ENCODE data around the gene AUTS2.

Gene AUTS2

DNA sequence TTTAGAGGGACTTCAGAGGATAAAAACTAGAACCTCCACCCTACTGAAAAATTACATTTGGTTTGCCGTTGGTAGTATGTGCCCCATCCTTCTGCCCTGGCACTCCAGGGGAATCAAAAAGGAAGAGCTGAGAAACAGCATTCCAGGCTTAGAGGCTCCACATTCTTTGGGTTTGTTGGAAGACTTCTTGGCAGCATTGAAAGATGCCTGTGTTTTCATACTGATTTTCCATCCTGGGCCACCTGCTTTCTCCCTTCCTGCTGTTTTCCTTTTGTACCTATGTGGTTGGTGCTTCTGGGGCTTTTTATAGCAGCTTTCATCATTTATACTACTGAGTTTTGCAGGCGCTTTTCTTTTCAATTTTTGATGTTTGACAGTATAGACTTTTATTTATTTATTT lies 61.7 kb downstream of the AUTS2 start:
- no peak for DNase-seq

DNA sequence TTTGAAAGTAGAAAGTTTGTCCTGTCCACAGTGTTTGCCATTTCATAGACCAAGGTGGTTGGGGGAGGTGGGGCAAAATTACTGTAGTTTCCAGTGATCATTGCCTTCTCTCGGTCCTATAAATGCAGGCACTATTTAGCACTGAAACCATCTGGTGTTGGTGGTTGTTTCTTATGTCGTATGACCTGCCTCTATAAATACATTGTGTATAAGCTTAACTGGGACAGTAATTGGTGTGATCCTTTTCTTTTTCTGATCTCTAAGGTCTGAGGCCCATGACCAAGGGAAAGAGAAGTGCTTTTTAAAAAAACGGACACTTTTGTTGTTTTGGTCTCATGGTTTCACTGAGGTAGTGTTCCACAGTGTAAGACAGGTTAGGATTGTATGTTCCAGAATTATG lies 63.1 kb downstream of the AUTS2 start:
- DNase-seq: no peak

DNA sequence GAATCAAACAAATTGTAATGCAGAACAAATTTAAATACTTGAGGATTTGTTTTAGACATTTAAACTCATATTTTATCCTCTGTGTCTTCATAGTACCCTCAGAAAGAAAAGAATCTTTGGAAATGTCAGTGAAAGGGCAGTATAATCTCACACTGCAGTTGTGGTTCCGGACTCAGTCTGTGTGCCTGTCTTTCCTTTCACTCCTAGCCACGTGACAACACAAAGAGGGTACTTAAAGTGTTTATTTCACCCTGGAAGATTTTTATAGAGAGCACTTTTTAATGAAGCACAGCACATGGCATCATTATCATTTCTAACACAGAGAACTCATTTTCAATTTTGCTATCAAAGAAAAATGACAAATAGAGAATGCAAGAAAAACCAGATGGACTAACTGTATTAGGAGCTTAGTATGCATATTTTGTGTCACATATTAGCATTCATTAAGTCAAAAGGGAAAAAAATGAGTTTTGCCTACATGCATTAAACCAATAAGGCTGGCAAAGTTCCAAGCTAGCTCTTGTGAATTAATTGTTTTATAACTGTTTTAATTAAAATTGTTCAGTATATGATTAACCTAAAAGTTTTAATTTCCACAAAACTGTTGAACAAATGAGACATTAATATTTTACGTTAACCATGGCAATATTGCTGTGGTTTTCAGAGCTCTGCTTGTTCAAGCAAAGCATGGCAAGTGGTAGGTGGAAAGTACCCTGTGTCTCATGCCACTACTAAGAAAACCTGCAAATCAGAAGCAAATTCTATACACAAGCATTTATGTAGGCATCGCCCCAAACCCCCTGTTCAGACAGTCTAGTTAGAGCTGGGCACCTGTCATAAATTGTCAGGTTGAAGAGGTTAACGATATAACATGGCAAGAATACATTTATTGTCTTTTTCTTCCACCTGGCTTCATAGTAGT lies 65.9 kb downstream of the AUTS2 start:
- DNase-seq: no peak

DNA sequence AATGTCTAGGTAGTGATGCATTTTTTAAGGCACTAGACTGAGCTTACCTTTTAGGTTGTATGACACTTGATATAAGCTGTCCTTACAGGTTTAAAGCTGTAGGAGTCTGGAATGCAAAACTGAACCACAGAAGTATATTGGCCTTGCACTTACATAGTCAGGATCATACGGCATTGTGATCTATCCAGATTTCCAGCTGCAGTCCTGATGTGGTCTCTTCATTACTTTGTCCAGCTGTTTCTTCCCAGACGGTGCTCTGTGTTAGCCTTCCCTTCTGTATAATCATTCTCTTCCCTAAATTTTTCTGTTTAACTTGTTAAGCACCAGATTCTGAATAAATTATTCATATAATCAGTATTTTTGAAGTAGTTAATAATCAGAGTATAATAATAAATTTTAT lies 67.1 kb downstream of the AUTS2 start:
- DNase-seq: no peak

DNA sequence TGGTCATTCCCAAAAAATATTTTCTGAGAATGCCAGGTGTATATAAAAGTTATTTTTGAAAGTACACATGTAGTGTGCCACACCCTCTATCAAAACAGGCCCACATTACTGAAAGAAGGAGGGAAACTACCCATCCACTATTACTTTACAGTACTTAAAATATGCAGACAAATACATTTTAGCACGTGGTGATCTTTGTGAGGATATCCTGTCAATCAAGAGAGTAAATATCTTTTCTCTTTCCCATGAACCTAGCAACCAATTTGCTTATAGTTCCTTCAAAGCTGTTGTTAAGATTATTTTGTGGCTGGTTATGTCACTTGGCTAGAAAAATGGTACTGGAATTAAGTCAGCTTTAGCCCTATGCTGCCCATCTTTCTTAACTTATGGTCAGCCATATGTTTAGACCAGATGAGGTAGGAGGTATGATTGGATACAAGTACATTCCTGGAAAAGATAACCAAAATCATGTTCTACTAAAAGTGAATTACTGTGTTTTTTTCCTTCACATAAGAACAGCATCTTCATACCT lies 70.1 kb downstream of the AUTS2 start:
- DNase-seq: no peak

DNA sequence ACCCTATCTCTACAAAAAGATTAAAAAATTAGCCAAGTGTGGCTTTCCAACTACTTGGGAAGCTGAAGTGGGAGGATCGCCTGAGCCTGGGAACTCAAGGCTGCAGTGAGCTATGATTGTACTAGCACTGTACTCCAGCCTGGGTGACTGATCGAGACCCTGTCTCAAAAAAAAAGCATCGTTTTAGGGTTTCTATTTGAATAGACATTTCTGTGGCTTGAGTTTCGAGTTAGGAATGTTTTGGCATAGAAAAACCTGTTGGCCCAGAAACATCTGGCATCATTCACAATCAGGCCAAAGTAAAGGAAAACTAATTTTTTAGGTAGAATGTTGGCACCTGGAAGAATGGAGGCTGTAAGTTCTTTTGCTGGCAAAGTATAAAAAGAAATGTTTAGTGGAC lies 72.4 kb downstream of the AUTS2 start:
- DNase-seq: no peak

DNA sequence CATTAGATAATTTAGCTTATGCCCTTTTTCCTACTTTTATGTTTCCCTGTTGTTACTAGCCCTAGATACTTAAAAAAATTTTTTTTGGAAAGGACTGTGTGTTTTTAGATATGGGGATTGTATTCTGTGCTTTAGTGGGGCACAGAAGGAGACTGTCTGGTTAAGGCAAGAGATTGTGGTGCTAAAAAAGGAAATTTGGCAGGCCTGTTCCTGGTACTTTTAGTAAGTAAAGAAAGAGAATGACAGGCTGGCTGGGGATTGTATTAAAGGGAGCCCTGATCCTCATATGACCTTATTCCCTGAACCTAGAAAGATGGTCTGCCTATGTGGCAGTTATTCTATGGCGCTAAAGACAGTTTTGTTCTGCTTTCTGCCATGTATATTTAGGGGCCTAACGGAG lies 74.8 kb downstream of the AUTS2 start:
- DNase-seq: no peak

DNA sequence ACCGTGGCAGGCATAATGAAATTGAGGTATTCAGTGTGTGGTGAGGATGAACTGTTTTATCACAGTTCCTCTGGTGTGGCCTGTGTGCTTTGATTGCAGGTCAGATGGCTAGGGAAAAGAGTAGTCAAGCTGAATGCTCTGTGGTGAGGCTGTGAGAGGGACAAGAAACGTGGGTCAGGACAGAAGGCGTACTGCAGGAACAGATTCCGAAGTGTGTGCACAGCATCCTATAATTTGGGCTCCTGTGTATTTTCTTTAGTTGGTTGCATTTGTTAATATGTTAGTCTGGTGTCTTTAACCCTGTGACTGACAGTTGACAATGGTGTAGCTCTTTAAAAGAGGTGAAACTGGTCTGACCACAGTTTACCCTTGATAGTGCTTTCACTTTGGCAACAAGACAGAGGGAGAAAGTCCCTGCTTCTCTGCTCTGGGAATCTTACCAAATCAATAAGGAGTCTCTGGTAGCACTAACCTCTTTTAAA lies 76.5 kb downstream of the AUTS2 start:
- no peak for DNase-seq

DNA sequence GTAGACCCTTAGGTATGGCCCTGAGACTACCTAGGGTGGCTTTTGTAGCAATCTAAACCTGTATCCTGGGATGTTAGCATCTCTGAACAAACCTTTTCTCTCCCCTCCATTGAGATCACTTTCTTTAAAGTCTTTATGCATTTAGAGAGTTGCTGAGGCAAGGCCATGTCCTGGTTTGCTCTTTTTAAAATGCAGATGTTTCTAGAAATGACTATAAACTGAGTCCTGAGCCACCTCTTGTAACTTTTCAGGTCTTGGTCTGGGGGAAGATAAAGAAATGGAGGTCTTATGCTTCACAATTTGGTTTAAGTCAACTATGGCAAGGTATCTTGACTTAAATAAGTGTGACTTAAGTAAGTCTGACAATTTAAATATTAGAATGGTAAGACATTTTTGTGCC lies 78.0 kb downstream of the AUTS2 start:
- no peak for DNase-seq

DNA sequence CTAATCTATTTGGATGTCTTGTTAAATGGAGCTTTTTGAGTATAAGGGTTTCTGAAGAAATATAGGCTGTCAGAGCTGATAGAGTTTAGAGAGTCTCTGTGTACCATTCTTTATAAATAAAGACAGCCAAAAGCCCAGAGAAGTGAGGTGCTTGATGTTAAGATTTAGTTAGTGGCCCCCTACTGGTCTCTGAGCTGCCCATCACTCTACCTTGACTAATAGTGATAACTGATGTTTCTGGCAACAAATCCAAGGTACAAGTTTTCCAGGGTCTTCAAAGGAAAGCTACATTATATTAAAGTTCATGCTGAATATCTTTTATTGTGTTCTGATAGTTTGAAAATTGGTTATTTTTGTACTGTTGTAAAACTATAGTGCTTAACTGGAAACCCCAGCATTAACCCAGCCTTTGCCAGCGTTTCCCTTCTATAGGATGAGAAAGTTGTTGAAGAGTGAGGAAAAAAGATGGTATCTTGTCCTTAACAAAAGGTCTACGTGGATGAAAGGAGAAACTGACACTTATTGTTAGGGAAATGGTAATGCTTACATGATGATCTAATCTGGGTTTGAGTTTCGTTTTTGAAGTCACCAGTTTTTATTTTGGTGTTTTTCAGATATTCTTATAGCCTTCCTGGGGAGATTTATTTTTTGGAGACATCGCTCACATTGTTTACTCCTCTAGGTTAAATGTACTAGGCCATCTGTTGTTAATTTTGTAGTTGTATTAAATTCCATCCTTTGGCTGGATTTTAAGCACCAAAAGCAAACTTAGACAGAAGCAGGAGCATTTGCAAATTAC lies 79.0 kb downstream of the AUTS2 start:
- DNase-seq: no peak

DNA sequence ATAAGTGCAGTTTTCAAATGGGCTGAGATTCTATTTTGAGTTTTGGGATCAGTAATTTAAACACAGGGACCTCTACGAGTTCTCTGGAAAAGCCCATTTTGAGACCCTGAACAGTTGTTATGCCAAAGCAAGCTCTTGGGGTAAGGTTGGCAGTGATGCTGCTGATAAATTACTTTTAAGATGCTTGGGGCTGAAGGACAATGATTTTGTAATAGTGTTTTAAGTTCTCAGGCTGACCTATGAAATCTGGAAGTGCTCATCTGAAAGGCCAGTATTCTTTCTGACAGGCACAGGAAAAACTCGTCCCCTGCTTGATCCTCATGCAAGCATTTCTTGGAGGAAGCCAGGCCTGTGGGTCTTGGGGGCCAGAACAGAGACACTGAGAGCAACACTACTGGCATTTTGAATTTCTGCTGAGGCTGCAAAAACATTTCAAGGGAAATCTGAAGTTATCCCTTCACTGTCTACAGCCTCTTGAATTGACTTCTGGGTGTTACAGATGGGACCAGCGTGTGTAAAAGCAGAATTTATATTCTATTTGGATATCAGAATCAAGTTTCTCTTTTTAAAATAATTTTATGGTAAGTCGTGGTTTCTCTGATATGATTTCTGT lies 79.7 kb downstream of the AUTS2 start:
- DNase-seq: no peak

DNA sequence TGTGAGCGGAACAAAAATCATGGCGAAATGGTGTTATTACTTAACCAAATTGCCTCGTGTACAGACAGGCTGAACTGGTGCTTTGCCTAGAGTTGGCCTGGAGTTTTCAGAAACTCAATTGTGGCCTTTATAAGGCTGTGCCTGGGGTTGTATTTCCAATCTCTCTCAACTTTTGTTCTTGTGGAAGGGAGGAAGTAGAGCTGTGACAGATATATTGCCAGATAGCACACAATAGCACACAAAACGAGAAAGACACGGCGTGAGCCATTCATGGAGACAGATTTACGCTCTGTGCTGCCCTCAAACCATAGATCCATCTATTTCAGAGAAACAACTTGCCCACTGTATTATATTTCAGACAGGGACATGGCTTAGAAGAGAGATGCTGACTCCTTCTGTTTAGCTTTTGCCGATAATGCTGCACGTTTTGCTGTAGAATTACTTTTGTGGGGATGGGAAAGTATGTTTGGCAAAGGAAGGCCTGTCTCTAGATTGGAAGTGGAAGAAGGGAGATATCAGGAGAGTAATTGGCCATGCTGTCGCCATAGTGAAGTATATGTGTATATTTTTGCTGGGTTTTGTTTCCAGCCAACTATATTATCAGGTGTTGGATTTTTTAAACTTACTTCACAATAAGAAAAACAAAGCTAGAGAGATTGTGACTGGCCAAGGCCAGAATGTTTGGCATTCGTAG lies 80.4 kb downstream of the AUTS2 start:
- DNase-seq: no peak

DNA sequence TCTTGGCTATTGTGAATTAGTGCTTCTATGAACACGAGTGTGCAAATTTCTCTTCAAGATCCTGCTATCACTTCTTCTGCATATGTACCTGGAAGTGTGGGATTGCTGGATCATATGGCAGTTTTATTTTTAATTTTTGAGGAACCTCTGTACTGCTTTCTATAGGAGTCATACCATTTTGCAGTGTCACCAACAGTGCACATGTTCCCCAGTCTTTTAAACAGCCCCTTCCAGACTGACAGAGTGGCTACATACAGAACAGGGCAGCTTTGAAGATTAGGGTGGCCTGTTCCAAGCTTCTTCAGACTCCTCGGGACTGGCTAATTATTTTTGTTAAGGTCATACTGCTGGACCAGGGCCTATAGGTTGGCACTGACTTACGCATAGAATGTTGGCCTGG lies 82.9 kb downstream of the AUTS2 start:
- DNase-seq: no peak

DNA sequence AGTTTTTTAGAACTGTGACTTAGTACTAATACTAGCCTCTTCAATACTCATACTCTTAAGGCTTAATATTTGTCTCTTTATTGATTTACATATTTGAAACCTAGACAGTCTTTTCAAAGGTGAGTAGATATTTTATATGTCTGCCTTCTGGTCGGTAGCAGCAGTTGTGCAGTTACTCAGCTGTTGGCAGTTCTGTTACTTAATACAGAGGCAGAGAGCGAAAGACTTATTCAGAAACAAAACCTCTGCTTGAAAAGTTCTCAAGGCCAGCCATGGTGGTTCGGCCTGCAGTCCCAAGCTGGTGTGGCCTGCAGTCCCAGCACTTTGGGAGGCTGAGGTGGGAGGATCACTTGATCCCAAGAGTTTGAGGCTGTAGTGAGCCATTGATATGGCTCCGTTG lies 84.2 kb downstream of the AUTS2 start:
- no peak for DNase-seq

DNA sequence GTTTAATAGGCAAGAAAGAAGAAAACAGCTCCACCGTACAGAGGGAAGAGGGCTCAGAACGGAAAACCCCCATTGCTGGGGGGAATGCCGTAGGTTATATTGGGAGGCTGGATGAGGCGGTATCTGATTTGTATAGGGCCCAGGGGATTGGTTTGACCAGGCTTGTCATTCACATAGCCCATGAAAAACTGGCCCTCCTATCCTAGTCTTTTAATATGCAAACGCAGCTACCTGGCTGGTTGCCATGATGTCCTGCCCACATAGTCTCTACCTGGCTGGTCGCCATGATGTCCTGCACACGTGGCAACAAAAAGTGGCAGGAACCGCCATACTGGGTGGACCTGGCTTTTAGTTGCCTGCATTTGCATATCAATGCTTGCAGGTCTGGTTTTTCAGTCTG lies 84.7 kb downstream of the AUTS2 start:
- no peak for DNase-seq

DNA sequence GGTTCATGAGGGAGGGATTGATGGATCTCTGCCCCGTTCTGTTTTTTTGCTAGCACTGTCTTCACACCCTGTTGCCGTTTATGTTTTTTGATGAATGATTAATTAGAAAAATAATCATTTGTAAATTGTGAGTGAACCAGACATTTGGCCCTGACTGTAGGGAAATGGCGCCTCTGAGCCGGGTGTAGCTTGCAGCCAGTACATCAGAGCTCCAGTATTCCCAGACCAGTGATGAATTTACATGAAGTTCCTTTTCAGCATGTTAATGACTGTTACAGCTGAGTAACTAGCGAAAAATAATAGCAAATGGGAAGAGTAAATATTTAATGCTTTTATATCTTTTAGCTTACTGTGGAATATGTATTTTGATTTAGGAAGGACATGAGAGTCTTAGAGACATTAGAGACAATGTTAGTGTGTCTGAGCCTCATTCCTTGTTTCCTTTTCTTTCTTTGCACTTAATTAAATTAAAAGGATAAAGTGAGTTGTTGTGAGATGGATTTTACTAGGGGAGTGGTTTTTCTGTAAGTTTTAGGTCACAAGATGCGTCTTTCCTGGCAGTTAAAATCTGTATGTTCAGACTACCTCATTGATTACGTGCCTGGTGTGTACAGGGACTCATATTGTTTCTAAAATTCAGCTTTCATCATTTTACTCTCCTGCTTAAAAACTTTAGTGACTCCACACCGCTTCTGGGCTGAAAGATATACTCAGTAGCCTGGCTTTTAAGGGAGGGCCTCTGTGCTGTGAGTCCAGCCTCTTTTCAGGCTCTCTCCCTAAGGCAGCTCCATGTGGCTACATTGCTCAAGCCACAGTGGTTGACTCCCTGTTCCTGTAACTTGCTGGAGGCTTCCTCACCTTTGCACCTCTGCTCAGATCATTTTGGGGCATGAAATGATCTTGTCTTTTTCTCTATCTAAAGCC lies 86.4 kb downstream of the AUTS2 start:
- no peak for DNase-seq

DNA sequence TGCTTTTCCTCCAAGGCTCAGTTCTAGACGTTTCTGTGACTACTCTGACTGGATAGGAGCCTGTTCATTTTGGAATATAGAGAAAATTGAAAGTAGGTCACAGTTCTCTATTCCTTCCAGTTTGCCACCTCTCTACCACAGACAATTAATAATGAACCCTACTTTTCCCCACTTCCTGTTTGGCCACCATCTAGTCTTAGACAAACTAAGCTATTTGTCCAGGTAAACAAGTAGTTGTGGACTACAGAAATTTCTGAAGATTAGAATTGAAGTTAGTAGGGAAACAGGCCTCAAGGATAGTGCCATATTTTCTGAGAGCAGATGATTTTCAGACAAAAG lies 87.0 kb downstream of the AUTS2 start:
- no peak for DNase-seq

DNA sequence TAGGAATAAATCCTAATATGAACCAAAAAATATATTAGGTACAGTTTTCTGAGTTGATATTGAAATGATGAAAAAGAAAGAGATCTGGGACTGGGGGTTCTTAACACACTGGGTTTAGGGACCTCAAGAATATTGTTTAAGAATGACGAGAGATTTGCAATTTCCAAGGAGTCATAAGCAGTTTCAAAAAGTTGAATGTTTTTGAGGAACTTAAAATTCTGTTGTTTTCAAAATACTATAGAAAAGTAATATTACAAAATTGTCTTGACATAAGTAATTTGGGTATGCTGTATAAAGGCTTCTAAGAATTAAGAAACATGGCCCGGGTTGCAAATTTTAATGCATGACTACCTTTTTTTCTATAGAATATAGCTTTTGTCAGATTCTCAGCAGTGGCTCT lies 88.1 kb downstream of the AUTS2 start:
- no peak for DNase-seq

DNA sequence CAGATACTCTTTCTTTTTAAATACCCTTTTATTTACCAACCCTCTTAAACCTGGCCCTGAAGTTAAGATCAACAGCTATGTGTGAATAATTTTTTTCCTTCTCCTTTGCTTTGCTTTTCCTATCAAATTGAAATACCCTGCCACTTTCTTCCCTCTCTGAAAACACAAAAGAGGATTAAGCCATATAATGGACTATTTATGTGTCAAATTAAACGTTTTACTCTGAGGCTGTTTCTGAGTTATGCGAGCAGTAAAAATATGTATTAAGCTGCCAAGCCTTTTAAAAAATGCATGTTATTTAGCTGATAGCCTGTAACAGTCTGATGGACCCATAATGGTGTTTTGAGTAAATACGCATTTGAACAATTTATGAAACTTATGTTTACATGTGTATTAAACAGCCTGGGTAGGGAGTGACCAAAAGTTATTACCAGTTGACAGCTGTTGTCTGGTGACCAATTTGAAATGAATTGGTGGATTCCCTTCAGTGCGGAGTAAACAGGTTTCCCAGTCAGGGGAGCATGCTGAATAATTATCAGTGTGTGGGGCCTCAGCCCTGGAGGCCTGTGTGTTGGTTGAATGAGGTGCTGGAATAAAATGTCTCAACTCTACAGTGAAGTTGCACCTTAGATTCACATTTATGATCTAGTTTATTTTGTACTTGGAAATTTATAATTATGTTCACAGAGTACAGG lies 89.6 kb downstream of the AUTS2 start:
- DNase-seq: no peak

DNA sequence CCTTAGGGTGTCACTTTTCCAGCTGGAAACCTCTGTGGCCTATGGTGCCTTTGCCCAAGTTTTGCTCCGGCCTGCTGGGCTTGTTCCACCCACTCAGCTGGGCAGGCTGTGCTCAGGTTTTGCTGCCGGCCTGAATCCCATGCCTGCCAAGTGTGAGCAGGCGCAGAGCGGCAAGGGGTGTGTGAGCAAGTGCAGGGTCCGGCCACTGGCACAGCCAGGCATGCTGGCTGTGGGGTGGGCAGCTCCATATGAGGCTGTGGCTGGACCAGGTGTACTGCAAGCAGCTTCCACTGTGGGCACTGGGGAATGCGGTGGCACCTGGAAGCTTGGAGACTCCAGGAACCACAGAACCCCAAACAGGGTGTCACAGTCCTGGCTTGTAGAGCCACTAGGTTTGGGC lies 92.1 kb downstream of the AUTS2 start:
- DNase-seq: no peak

DNA sequence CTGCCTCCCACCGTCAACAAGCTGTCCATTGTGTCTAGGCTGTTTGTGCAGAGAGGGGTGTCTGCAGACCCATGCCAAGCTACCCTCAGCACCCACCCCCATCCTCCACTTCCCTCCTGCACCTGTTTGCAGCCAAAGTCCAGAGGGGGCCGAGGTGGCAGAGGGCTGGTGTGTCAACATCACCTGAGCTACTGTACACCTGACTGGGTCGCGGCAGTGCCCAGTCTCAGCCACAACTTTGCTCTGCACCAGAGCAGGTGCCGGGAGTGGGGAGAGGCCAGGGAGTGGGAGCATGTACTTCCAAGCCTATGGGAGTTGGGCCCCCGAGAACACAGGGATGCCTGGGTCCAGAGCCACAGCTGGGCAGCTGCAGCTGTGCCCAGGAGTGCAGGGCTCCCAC lies 93.1 kb downstream of the AUTS2 start:
- DNase-seq: no peak
